AG09309 (cell line): Measurements from ENCODE around the gene L3MBTL4.

ENCODE experiments used
- DNase-seq: peaks from one replicate; pipeline ENCODE4 v3.0.0-alpha.2; 2010; ENCODE audit warnings: low read depth
- H3K4me3 ChIP-seq: 2 replicates; pipeline ENCODE4 v1.5.1; 2011; ENCODE audit warnings: mild to moderate bottlenecking, low read depth, low read length, moderate library complexity; ENCODE audit not compliant: control insufficient read depth
- CTCF ChIP-seq: IDR thresholded peaks from 2 replicates; pipeline ENCODE4 v1.5.1; 2011; ENCODE audit warnings: mild to moderate bottlenecking, low read depth, low read length, inconsistent platforms; ENCODE audit not compliant: insufficient read depth, control insufficient read depth; ENCODE audit errors: missing control alignments

Gene L3MBTL4

GRCh38 chr18:5914016-5914415 is 500.7 kb downstream of the L3MBTL4 start:
- no peak for TF ChIP-seq CTCF
- DNase-seq, result no peak
- no peak overlapping the region for H3K4me3 ChIP-seq

GRCh38 chr18:5912566-5912965 is 502.1 kb downstream of the L3MBTL4 start:
- DNase-seq, result no peak
- no peak overlapping the region for H3K4me3 ChIP-seq
- TF ChIP-seq CTCF, result no peak

- H3K4me3 ChIP-seq, result no peak overlapping the region
- no peak for DNase-seq
- TF ChIP-seq CTCF, result no peak
Measured at GRCh38 chr18:5909125-5909524, 505.6 kb downstream of the L3MBTL4 start.
